Activated CD4-positive, alpha-beta T cell treated with anti-CD3 and anti-CD28 coated beads, Interleukin-2, Interleukin-4, amounts not matched to agents 100 ng/mL and 50 ng/mL, durations not matched to agents 16 hours and 8 hours (primary cell): Measurements from ENCODE around the gene LRRC4C.

Experiments used
- DNase-seq: peaks from one replicate; pipeline ENCODE4 v3.0.0-alpha.2; 2020; ENCODE audit warnings: low spot score

LRRC4C gene

DNA sequence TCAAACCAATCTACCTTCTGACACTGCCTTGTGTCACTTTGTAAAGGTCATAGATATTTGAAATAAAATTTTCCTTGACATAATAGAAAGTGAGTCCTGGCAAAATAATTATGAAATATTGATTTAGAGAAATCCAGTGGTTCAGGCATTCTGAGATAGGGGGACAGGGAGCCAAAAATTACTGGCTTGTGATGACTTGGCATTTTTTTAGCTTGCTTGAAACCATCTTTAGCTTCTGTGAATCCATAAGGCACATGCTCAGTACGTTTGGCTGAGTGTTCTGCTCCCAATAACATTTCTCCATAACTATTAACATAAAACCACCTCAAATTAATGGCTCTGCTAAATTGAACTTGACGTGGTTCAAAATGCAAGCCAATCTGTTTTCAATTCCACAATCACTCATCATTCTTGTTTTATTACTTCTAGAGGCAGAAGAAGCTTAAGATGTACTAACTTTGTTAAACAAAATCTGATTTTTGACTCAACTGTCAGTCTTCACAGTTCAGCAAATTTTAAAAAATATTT lies 209.0 kb downstream of the LRRC4C start:
- no peak for DNase-seq

GRCh38 chr11:41247621-41248020 lies 211.8 kb downstream of the LRRC4C start:
- no peak for DNase-seq

DNA sequence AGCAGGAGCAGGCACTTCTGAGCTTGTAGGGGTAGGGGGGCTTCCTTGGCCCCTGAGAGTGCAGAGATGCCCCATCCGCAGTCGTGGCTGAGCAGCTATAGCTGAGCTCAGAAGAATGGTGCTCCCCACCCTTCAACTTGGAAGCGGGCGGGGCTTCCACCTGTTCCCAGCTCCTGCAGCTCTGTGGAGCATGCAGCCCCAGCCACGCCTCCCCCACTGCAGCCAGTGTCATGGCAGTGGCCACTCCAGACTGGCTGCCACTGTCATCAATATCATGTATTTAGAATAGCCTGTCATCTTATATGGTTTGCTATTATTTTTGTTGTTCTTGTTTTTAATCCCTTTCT lies 213.1 kb downstream of the LRRC4C start:
- no peak for DNase-seq

- no peak for DNase-seq
Measured at GRCh38 chr11:41245704-41246398, 213.6 kb downstream of the LRRC4C start.

GRCh38 chr11:41245184-41245583 lies 214.3 kb downstream of the LRRC4C start:
- no peak for DNase-seq

DNA sequence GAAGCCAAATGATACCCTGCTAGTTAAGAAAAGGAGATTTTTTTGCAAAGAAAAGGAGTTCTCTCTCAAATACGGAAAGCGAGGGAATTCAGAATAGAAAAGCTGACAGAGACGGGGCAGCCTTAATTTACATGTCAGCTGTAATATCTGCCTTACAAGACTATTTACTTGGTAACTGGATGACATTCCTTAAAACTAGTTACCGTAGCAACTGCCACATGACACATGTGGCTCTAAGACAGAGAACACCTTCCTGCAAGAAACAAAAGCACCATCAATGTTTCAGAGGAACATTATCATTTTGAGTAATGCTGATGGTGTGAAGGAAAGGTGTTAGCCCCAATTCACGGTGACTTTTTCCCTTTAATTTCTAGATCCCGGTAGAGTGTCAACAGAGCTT lies 222.1 kb downstream of the LRRC4C start:
- no peak for DNase-seq

- DNase-seq: no peak
Measured at GRCh38 chr11:41235668-41236067, 223.8 kb downstream of the LRRC4C start.

GRCh38 chr11:41225856-41226633 lies 233.4 kb downstream of the LRRC4C start:
- no peak for DNase-seq

- DNase-seq: no peak
Measured at GRCh38 chr11:41222236-41222635, 237.2 kb downstream of the LRRC4C start.

DNA sequence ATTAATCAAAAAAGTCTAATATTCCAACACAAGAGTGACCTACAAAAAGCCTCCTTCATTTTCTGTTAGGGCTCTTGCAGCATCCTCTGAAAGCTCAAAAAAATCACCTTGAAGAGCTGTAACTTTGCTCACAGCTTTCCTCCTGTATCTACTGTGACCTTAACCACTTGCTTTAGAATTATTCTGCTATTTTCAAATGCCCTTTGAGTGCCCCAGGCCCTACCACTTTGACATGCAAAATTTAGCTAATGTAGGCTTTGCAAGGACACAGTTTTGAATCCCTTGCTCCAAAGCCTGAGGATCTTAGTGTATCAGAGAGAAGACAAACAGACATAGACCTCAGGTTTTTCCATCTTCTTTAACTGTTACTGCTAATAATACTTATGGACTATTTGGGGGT lies 253.1 kb downstream of the LRRC4C start:
- DNase-seq: no peak

DNA sequence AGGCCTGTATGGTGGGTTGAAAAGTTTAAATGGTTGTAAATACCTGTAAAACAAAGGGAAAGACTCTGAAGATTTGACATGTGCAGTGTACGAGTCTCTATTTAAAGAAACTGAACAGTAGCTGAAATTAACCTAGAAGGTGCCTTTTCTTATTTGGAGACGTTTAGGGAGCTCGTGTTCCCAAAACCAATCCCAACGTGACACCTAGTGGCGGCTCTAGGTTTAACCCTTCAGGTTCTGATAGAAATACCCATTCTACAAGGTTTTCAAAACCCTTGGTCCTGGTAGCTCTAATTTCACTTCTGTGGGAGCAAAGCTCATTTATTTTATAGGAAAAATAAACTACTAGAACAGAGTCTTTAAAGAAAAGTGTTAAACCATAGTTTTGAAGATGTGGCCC lies 258.3 kb downstream of the LRRC4C start:
- peak; percentile 26 for DNase-seq

GRCh38 chr11:41190437-41191082 lies 268.9 kb downstream of the LRRC4C start:
- DNase-seq: no peak

DNA sequence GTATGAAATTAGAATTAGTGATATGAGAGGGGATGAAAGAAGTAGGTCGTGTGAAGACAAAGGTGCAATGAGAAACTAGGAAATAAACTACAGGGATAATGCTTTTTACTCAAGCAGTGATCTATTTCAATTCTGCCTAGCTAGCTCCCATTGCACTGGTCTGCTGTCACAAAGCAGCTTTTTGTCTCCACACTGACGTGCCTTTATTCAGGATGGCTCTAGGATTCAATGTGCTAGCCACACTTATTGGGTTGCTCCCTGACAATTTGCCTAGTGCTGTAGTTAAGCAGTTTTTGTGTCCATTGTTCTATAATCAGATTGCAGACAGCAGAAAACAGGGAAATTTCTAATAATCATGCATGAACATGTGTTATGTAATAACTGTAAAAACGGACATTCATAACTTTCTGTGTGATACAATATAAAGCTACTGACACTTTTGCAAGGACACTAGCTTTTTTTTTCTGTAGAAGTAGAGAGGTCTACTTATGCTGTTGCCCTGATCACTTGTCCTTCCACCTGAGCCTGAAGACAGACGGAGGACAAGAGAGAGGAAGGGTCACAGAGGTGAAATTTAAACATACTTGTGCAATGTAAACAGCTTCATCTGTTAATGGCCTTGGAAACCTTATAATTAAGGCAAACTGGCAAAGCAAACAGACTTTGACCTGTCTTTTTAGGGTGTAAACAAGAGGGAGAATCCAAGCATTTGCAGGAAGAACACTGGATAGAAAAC lies 269.6 kb downstream of the LRRC4C start:
- DNase-seq: no peak

- no peak for DNase-seq
Measured at GRCh38 chr11:41177791-41178190, 281.7 kb downstream of the LRRC4C start.

- no peak for DNase-seq
Measured at GRCh38 chr11:41175304-41175972, 284.0 kb downstream of the LRRC4C start.

GRCh38 chr11:41146326-41146725 lies 313.1 kb downstream of the LRRC4C start:
- no peak for DNase-seq

DNA sequence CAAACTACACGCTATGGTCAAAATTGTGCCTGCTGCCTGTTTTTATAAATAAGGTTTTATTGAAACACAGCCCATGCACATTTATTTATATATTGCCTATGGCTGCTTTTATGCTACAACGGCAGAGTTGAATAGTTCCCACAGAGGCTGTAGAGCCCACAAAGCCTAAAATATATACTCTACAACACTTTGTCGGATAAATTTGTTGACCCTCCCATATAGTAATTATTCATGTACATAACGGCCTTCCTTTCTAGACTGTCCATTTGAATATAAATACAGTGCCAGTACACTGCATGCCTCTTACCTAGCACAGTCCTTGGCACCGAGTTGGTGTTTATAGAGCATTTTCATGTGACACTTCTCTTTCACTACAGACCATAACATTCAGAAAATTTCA lies 314.0 kb downstream of the LRRC4C start:
- DNase-seq: no peak

- no peak for DNase-seq
Measured at GRCh38 chr11:41134971-41135370, 324.5 kb downstream of the LRRC4C start.

DNA sequence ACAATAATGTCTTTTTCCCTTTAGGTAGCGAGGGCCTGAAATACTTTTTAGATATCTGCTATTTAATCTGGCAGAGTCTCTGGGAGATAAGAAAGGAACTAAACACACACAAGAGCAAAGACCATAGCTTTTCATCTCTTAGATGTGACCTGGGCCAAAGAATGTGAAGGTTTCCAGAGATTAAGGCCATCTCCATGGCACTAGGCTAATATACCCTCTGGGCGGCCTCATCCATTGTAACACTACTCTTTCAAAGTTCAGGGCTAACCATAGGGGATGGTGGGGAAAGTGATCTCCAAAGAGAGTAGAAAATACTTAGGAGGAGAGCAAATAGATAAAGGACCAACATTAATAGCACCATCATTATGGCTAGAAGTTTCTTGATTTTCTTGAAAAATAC lies 326.4 kb downstream of the LRRC4C start:
- no peak for DNase-seq

DNA sequence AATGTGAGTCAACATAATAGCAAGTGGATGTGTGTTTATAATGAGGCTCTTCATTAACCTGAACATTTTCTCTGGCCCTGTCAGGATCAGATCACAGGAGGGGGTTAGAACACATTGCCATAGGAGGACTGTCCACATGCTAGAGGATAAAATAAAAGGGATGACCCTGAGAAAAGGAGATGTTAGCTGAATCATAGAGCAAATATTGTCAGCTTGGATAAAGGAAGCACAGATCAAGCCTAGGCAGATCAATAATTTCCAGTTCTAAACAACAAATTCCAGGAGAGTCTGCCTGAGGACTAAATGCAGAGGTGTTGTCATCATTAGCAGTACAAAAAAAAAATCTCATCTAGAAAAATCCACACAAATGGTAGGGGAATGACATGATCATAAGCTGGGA lies 337.9 kb downstream of the LRRC4C start:
- DNase-seq: no peak

GRCh38 chr11:41119484-41119883 lies 340.0 kb downstream of the LRRC4C start:
- DNase-seq: peak; percentile 4

GRCh38 chr11:41118521-41118920 lies 340.9 kb downstream of the LRRC4C start:
- DNase-seq: no peak
